K562 (cell line): Measurements from ENCODE around the gene DNASE1L3. TPM values are rescaled to one million over a fixed set of nuclear protein-coding genes. Genes with fewer than 3 reads are reported as not detected.

ENCODE experiments used
- ATAC-seq: fragments of 200-7000 bp; cut with Tn5 transposase; 3 replicates; pipeline ENCODE4 v1.9.1; 2020; ENCODE audit warnings: moderate library complexity
- BruUV-seq: library from RNA; stranded (reverse); fragments of 400-500 nt; replicated peaks from 2 replicates; lab custom pipeline; 2021; lab: Mats Ljungman, UMichigan
- CTCF ChIA-PET: fragments of 300-600 bp; formaldehyde crosslinking; extraction: SDS; loops from one replicate; lab custom pipeline; 2021; ENCODE audit warnings: low intra/inter-chr PET ratio; lab: Yijun Ruan, JAX
- POLR2A ChIA-PET: fragments of 300-600, 350-650 bp; sonication (Branson Sonifier 250); formaldehyde crosslinking; extraction: SDS; loops from one replicate; lab custom pipeline; 2021; ENCODE audit warnings: antibody characterized with exemption, inconsistent platforms; lab: Yijun Ruan, JAX
- DNase-seq, 4 experiments: peaks; one replicate each; pipeline versions ENCODE4 v3.0.0 to v3.0.0-alpha.2; 2011 to 2018; ENCODE audit warnings: low spot score in 3 of 4, mixed read lengths in 3 of 4; ENCODE audit errors: extremely low read depth in 1 of 4
- FAIRE-seq: peaks from 2 replicates; lab custom pipeline; 2011; peaks lifted over from hg19 to GRCh38; lab: Jason Lieb, UNC
- H2AFZ ChIP-seq: 2 replicates; pipeline ENCODE4 v1.6.0; 2011; ENCODE audit warnings: low read depth, low read length, control low read depth, inconsistent platforms
- H3K27ac ChIP-seq: fragments of 200-600 bp; 3 replicates; pipeline ENCODE4 v1.8.0; 2011; ENCODE audit warnings: low read depth, mild to moderate bottlenecking, control low read depth, inconsistent platforms, low read length, moderate library complexity, mixed read lengths; ENCODE audit errors: extremely low read depth
- H3K27me3 ChIP-seq, 2 experiments: fragments of 300-600 bp in 1 of 2; 2 replicates in 1 of 2; 3 replicates in 1 of 2; pipeline versions ENCODE4 v1.6.0 to v1.8.0; 2011; ENCODE audit warnings: inconsistent platforms in 2 of 2, low read length in 2 of 2, mild to moderate bottlenecking in 1 of 2, mixed read lengths in 1 of 2, moderate library complexity in 1 of 2; ENCODE audit not compliant: control insufficient read depth in 2 of 2, insufficient read depth in 2 of 2
- H3K36me3 ChIP-seq: fragments of 300-600 bp; 3 replicates; pipeline ENCODE4 v1.8.0; 2011; ENCODE audit warnings: mild to moderate bottlenecking, low read length, inconsistent platforms; ENCODE audit not compliant: control insufficient read depth, insufficient read depth
- H3K4me1 ChIP-seq, 2 experiments: fragments of 200-600 bp in 1 of 2; replicated peaks in 1 of 2; 2 replicates in 1 of 2; 3 replicates in 1 of 2; pipeline versions ENCODE4 v1.5.1 to v1.8.0; 2011; ENCODE audit warnings: inconsistent platforms in 2 of 2, low read length in 2 of 2, mild to moderate bottlenecking in 1 of 2, mixed read lengths in 1 of 2, moderate library complexity in 1 of 2; ENCODE audit not compliant: control insufficient read depth in 2 of 2, insufficient read depth in 2 of 2
- H3K4me2 ChIP-seq: 2 replicates; pipeline ENCODE4 v1.6.1; 2011; ENCODE audit warnings: low read length, control low read depth, inconsistent platforms, mixed read lengths; ENCODE audit not compliant: insufficient read depth
- H3K4me3 ChIP-seq: fragments of 200-600 bp; sonication (generic), shearing (Covaris generic); 2 replicates; pipeline ENCODE4 v1.5.1; 2016; ENCODE audit warnings: control low read depth, inconsistent platforms
- H3K79me2 ChIP-seq: fragments of 200-600 bp; 3 replicates; pipeline ENCODE4 v1.8.0; 2011; ENCODE audit warnings: low read length, inconsistent platforms; ENCODE audit not compliant: control insufficient read depth, insufficient read depth
- H3K9ac ChIP-seq, 2 experiments: 2 replicates each; pipeline versions ENCODE4 v1.6.0 to v1.6.1; 2011; ENCODE audit warnings: low read depth in 2 of 2, low read length in 2 of 2, control low read depth in 1 of 2, inconsistent platforms in 1 of 2, mild to moderate bottlenecking in 1 of 2, mixed read lengths in 1 of 2; ENCODE audit not compliant: insufficient read depth in 1 of 2
- H3K9me1 ChIP-seq: one replicate; pipeline ENCODE4 v1.6.0; 2011; ENCODE audit warnings: inconsistent platforms, mild to moderate bottlenecking, low read length, moderate library complexity; ENCODE audit not compliant: control insufficient read depth, insufficient read depth
- H3K9me3 ChIP-seq: replicated peaks from 2 replicates; pipeline ENCODE4 v1.5.1; 2011; ENCODE audit warnings: low read depth, low read length, inconsistent platforms; ENCODE audit not compliant: control insufficient read depth, insufficient read depth
- H4K20me1 ChIP-seq: replicated peaks from 2 replicates; pipeline ENCODE4 v1.6.1; 2011; ENCODE audit warnings: low read length, inconsistent platforms, mixed read lengths; ENCODE audit not compliant: control insufficient read depth, insufficient read depth
- IFI16 ChIP-seq: fragments of 250-450 bp; sonication (Bioruptor Pico); IDR thresholded peaks from 2 replicates; pipeline ENCODE4 v2.1.2; 2022; ENCODE audit warnings: mild to moderate bottlenecking, inconsistent platforms
- ZFP36 ChIP-seq: fragments of 150-350 bp; IDR thresholded peaks from 2 replicates; pipeline ENCODE4 v1.6.1; 2018; ENCODE audit warnings: low read length, low read depth; ENCODE audit not compliant: partially characterized antibody
- WGBS: fragments of 100-300 bp; shearing (Covaris generic); methylation state at CpG from one replicate; pipeline ENCODE4 v1.1.6; 2016; ENCODE audit warnings: low coverage, mixed read lengths; ENCODE audit not compliant: insufficient coverage; ENCODE audit errors: missing lambda C conversion rate; 5-methylcytosine and 5-hydroxymethylcytosine counted together
- in situ Hi-C: fragments of 300-500 bp; cut with MboI; formaldehyde crosslinking; loops from 4 replicates; pipeline ENCODE4 v1.15.0; 2018; ENCODE audit warnings: inconsistent platforms, mixed read lengths
- intact Hi-C: fragments of 100-400 bp; cut with micrococcal nuclease; formaldehyde crosslinking; loops from 2 replicates; pipeline ENCODE4 v1.14.2; 2022
- polyA plus RNA-seq, 8 experiments: library from polyadenylated mRNA; depleted of rRNA in 4 of 8; stranded (reverse) in 5 of 8; unstranded in 3 of 8; fragments of >200 nt; fragmentation: Nextera tagmentation in 2 of 8; fragmentation: Illumina TruSeq in 1 of 8; extraction: Ambion mirVana in 2 of 8; extraction: Trizol in 1 of 8; gene quantifications; 2 replicates each; pipeline versions ENCODE4 v1.2.1 to v1.2.3, GENCODE V29; 2011 to 2014; ENCODE audit warnings: inconsistent platforms in 1 of 8, missing spikeins in 1 of 8
- total RNA-seq, 7 experiments: library from RNA; depleted of rRNA in 6 of 7; stranded (reverse); fragments of >200 nt in 6 of 7; fragmentation: Illumina TruSeq in 2 of 7; extraction: Trizol in 2 of 7; gene quantifications; 2 replicates each; pipeline versions ENCODE4 v1.2.1 to v1.2.3, GENCODE V29; 2011 to 2021; ENCODE audit warnings: low replicate concordance in 1 of 7

Gene DNASE1L3
- total and polyA plus RNA-seq, 9 of the 15 experiments (the other 6 are each of a cell fraction or from before 2014, with no cell fraction given), result 0.06 TPM; not detected in 8

- Histone ChIP-seq H3K9me3 (no peaks in the 10 kb centered on the region), H3K9ac (peak overlapping the region in 1 of 2 experiments; percentile 26; a peak in 1 of 4 replicates), H3K27ac (no peak overlapping the region), H3K36me3 (no peaks in the 10 kb centered on the region), H3K79me2 (no peaks in the 10 kb centered on the region), H3K4me3 (no peak overlapping the region), H3K27me3 (no peaks in the 10 kb centered on the region), H3K9me1 (no peaks in the 10 kb centered on the region), H2AFZ (no peak overlapping the region), H4K20me1 (no peaks in the 10 kb centered on the region), H3K4me1 (peaks cover 12 to 24% of the 10 kb centered on the region in 2 experiments), H3K4me2 (no peak overlapping the region)
- WGBS, result 36% methylated on average over 11 of the region's 12 CpGs
- ATAC-seq (no peak), FAIRE-seq (no peak), DNase-seq (no peak)
- BruUV-seq, result no TSS peak
- TF ChIP-seq IFI16 (no peak), ZFP36 (peak; percentile 29)
- in situ Hi-C loops, result loop anchor here (10.0 kb wide), 2 partner anchors 235 to 355 kb away; partner anchors contain the start of gene ACOX2
- intact Hi-C loops, result no loop called here
- ChIA-PET POLR2A (interaction anchor here (0.6 to 0.8 kb wide), 2 partner anchors 13 to 425 kb away, joined by 3 read pairs; no protein-coding TSS in a partner anchor), CTCF (no interaction called here)
Observed at GRCh38 chr3:58180099-58180880, 30.5 kb downstream of the DNASE1L3 start.
